ENCODE measurements around the gene FSTL3. TPM values are rescaled to one million over a fixed set of nuclear protein-coding genes. Genes with fewer than 3 reads are reported as not detected.

FSTL3 gene
- polyA plus RNA-seq, 1 of the 3 experiments (the other 2 are of a cell fraction) = 64.4 TPM

- 100% methylated on average over 7 of the region's 16 CpGs for WGBS (ENCODE audit: low lambda C conversion rate)
- CTCF ChIA-PET = interaction anchor here (0.8 to 2.9 kb wide), 3 partner anchors 8 to 23 kb away, joined by 3 to 12 read pairs (median 4); partner anchors contain the start of gene PALM
These were observed 54.8 kb downstream of the FSTL3 start for GRCh38 chr19:731000-731399.

GRCh38 chr19:732148-733069 lies 56.2 kb downstream of the FSTL3 start:
- Histone ChIP-seq H3K4me1 (ENCODE audit: control insufficient read depth in 1 of 2, insufficient read depth in 2 of 2, low read depth in 1 of 2, low read length in 1 of 2) (no peaks in the 10 kb centered on the region), H3K9ac (no peak overlapping the region), H3K79me2 (ENCODE audit: insufficient read depth) (no peaks in the 10 kb centered on the region), H3K9me2 (no peaks in the 10 kb centered on the region), H3K27ac (ENCODE audit: low read depth in 2 of 2, low read length in 1 of 2) (no peak overlapping the region), H3K4me2 (no peak overlapping the region), H4K20me1 (ENCODE audit: insufficient read depth) (no peaks in the 10 kb centered on the region), H3K9me3 (no peaks in the 10 kb centered on the region), H3K4me3 (ENCODE audit: low read depth in 2 of 2, low read length in 1 of 2) (no peak overlapping the region), H3K27me3 (ENCODE audit: insufficient read depth) (no peaks in the 10 kb centered on the region), H3F3A (replicated peaks; ENCODE audit: insufficient read depth) (peaks cover 6% of the 10 kb centered on the region), H2AFZ (ENCODE audit: low read depth) (no peak overlapping the region), H3K36me3 (replicated peaks in 1 of 2; ENCODE audit: control insufficient read depth in 1 of 2, insufficient read depth in 2 of 2, low read length in 1 of 2) (no peaks in the 10 kb centered on the region)
- 87% methylated on average over 22 of the region's 24 CpGs for WGBS (ENCODE audit: low lambda C conversion rate)
- no peak for TF ChIP-seq FOSL2 (IDR thresholded peaks at IDR 0.05; ENCODE audit: borderline replicate concordance, low read depth)
- TF ChIP-seq TAF1 (IDR thresholded peaks at IDR 0.05; ENCODE audit: borderline replicate concordance, low read depth, low read length) = no peak
- TF ChIP-seq RCOR1 (IDR thresholded peaks at IDR 0.05; ENCODE audit: low read length) = no peak
- TF ChIP-seq USF1 (IDR thresholded peaks at IDR 0.05; ENCODE audit: borderline replicate concordance, low read depth) = no peak
- no peak for TF ChIP-seq GABPA (IDR thresholded peaks at IDR 0.05; ENCODE audit: low read depth)
- TF ChIP-seq NFIC (IDR thresholded peaks at IDR 0.05; ENCODE audit: borderline replicate concordance) = no peak
- no peak for TF ChIP-seq ZBTB33 (IDR thresholded peaks at IDR 0.05; ENCODE audit: borderline replicate concordance, low read depth)
- TF ChIP-seq TCF12 (IDR thresholded peaks at IDR 0.05) = no peak
- no peak for TF ChIP-seq TEAD4 (IDR thresholded peaks at IDR 0.05; ENCODE audit: borderline replicate concordance, insufficient read depth)
- no peak for TF ChIP-seq MAX (IDR thresholded peaks at IDR 0.05; ENCODE audit: low read depth)
- TF ChIP-seq JUND (IDR thresholded peaks at IDR 0.05) = no peak
- no peak for TF ChIP-seq RAD21 (IDR thresholded peaks at IDR 0.05; ENCODE audit: low read length)
- TF ChIP-seq FOXJ3 (CRISPR knock-in tag; IDR thresholded peaks at IDR 0.05) = no peak
- CTCF ChIA-PET = interaction anchor here (0.7 to 2.9 kb wide), 6 partner anchors 24 to 202 kb away, joined by 3 to 12 read pairs (median 4); partner anchors contain the start of genes PALM and RNF126
- POLR2A ChIA-PET = no interaction called here
- DNase-seq = no peak

More at GRCh38 chr19:731000-731399, 54.8 kb downstream of the FSTL3 start:
- no peak overlapping the region for H3K27ac ChIP-seq (ENCODE audit: low read depth in 2 of 2, low read length in 1 of 2)
- no peaks in the 10 kb centered on the region for H3K9me2 ChIP-seq
- H3K4me2 ChIP-seq = no peak overlapping the region
- no peaks in the 10 kb centered on the region for H3K9me3 ChIP-seq
- H3K27me3 ChIP-seq (ENCODE audit: insufficient read depth) = no peaks in the 10 kb centered on the region
- peaks cover 6% of the 10 kb centered on the region for H3F3A ChIP-seq (replicated peaks; ENCODE audit: insufficient read depth)
- no peaks in the 10 kb centered on the region for H3K4me1 ChIP-seq (ENCODE audit: control insufficient read depth in 1 of 2, insufficient read depth in 2 of 2, low read depth in 1 of 2, low read length in 1 of 2)
- H4K20me1 ChIP-seq (ENCODE audit: insufficient read depth) = no peaks in the 10 kb centered on the region
- no peak for DNase-seq
- H3K4me3 ChIP-seq (ENCODE audit: low read depth in 2 of 2, low read length in 1 of 2) = no peak overlapping the region
- H3K9ac ChIP-seq = no peak overlapping the region
- H2AFZ ChIP-seq (ENCODE audit: low read depth) = no peak overlapping the region
- H3K36me3 ChIP-seq (replicated peaks in 1 of 2; ENCODE audit: control insufficient read depth in 1 of 2, insufficient read depth in 2 of 2, low read length in 1 of 2) = no peaks in the 10 kb centered on the region
- no peaks in the 10 kb centered on the region for H3K79me2 ChIP-seq (ENCODE audit: insufficient read depth)
- no peak for TF ChIP-seq TCF12 (IDR thresholded peaks at IDR 0.05)
- POLR2A ChIA-PET = no interaction called here

Other genes starting within 250 kb of the FSTL3 start
- 0.64 and 0.80 TPM in 2 replicates for gene SHC2, start 215.4 kb upstream of the FSTL3 start, polyA plus RNA-seq (2012; rRNA removed)
- gene MADCAM1, start 179.9 kb upstream of the FSTL3 start, polyA plus RNA-seq (2012; rRNA removed) = 0.63 and 0.81 TPM in 2 replicates
- gene TPGS1, start 168.9 kb upstream of the FSTL3 start, polyA plus RNA-seq (2012; rRNA removed) = 28.3 and 31.0 TPM in 2 replicates
- 69.2 and 96.7 TPM in 2 replicates for gene CDC34, start 144.6 kb upstream of the FSTL3 start, polyA plus RNA-seq (2012; rRNA removed)
- gene GZMM, start 132.3 kb upstream of the FSTL3 start, polyA plus RNA-seq (2012; rRNA removed) = not detected in 2 replicates
- 745 and 835 TPM in 2 replicates for gene BSG, start 103.8 kb upstream of the FSTL3 start, polyA plus RNA-seq (2012; rRNA removed)
- gene HCN2, start 86.5 kb upstream of the FSTL3 start, polyA plus RNA-seq (2012; rRNA removed) = 3.4 and 5.6 TPM in 2 replicates
- gene POLRMT, start 42.9 kb upstream of the FSTL3 start, polyA plus RNA-seq (2012; rRNA removed) = 38.2 and 40.1 TPM in 2 replicates
- 0.62 and 0.93 TPM in 2 replicates for gene FGF22, start 36.5 kb upstream of the FSTL3 start, polyA plus RNA-seq (2012; rRNA removed)
- gene RNF126, start 13.2 kb upstream of the FSTL3 start, polyA plus RNA-seq (2012; rRNA removed) = 9.0 and 12.9 TPM in 2 replicates
- not detected in 2 replicates for gene PRSS57, start 19.1 kb downstream of the FSTL3 start, polyA plus RNA-seq (2012; rRNA removed)
- gene PALM, start 32.5 kb downstream of the FSTL3 start, polyA plus RNA-seq (2012; rRNA removed) = 6.2 and 15.6 TPM in 2 replicates
- gene MISP, start 74.7 kb downstream of the FSTL3 start, polyA plus RNA-seq (2012; rRNA removed) = 0.03 and 0.08 TPM in 2 replicates
- 172 and 243 TPM in 2 replicates for gene PTBP1, start 121.1 kb downstream of the FSTL3 start, polyA plus RNA-seq (2012; rRNA removed)
- gene PLPPR3, start 145.6 kb downstream of the FSTL3 start, polyA plus RNA-seq (2012; rRNA removed) = 1.5 and 1.6 TPM in 2 replicates
- 0.15 TPM in 2 replicates for gene AZU1, start 151.4 kb downstream of the FSTL3 start, polyA plus RNA-seq (2012; rRNA removed)
- not detected in 2 replicates for gene PRTN3, start 164.6 kb downstream of the FSTL3 start, polyA plus RNA-seq (2012; rRNA removed)
- gene ELANE, start 175.9 kb downstream of the FSTL3 start, polyA plus RNA-seq (2012; rRNA removed) = not detected in 2 replicates
- 2.5 and 3.2 TPM in 2 replicates for gene CFD, start 183.3 kb downstream of the FSTL3 start, polyA plus RNA-seq (2012; rRNA removed)
- gene MED16, start 216.8 kb downstream of the FSTL3 start, polyA plus RNA-seq (2012; rRNA removed) = 30.0 and 40.6 TPM in 2 replicates
- gene RNU6-9, start 217.1 kb downstream of the FSTL3 start, polyA plus RNA-seq (2012; rRNA removed) = not detected in 2 replicates
- gene R3HDM4, start 236.8 kb downstream of the FSTL3 start, polyA plus RNA-seq (2012; rRNA removed) = 39.2 and 41.4 TPM in 2 replicates
- gene KISS1R, start 240.9 kb downstream of the FSTL3 start, polyA plus RNA-seq (2012; rRNA removed) = not detected in 2 replicates
- gene ARID3A, start 249.6 kb downstream of the FSTL3 start, polyA plus RNA-seq (2012; rRNA removed) = 4.4 and 8.6 TPM in 2 replicates